Stimulated activated CD8-positive, alpha-beta memory T cell treated with anti-CD3 and anti-CD28 coated beads, Interleukin-12 subunit alpha, Interleukin-12 subunit beta, amount 100 ng/mL, for 24 hours (primary cell): Measurements from ENCODE around the gene TLX2.

Experiments
- DNase-seq: peaks from one replicate; pipeline ENCODE4 v3.0.0-alpha.2; 2020; ENCODE audit errors: extremely low read depth

TLX2 gene

GRCh38 chr2:74511104-74511989 lies 2.9 kb upstream of the TLX2 start:
- no peak for DNase-seq

- DNase-seq: no peak
These were observed 1.3 kb upstream of the TLX2 start for GRCh38 chr2:74512744-74513604.

- no peak for DNase-seq
These were observed 464 bp upstream of the TLX2 start for GRCh38 chr2:74513605-74514367.

- no peak for DNase-seq
These were observed 1.2 kb downstream of the TLX2 start for GRCh38 chr2:74515271-74515980.

- peak; percentile 69 for DNase-seq
These were observed 1.9 kb downstream of the TLX2 start for GRCh38 chr2:74515981-74516633.

GRCh38 chr2:74516650-74517049 lies 2.4 kb downstream of the TLX2 start:
- DNase-seq: no peak

- no peak for DNase-seq
These were observed 8.3 kb downstream of the TLX2 start for GRCh38 chr2:74522516-74522915.

GRCh38 chr2:74524005-74524404 lies 9.8 kb downstream of the TLX2 start:
- no peak for DNase-seq

- DNase-seq: no peak
These were observed 10.9 kb downstream of the TLX2 start for GRCh38 chr2:74524955-74525716.

- no peak for DNase-seq
These were observed 11.7 kb downstream of the TLX2 start, which contains the start of gene DQX1 for GRCh38 chr2:74525717-74526648. DQX1 (minus strand) TSS chr2:74526231; CDS start chr2:74525729, 502 bp downstream.

GRCh38 chr2:74526649-74527230 lies 12.5 kb downstream of the TLX2 start:
- no peak for DNase-seq

- no peak for DNase-seq
These were observed 13.5 kb downstream of the TLX2 start for GRCh38 chr2:74527741-74528140.

- DNase-seq: no peak
These were observed 14.5 kb downstream of the TLX2 start for GRCh38 chr2:74528600-74529356.

GRCh38 chr2:74529357-74530238 lies 15.3 kb downstream of the TLX2 start, which contains the start of the genes AUP1 and HTRA2:
AUP1 (minus strand) TSS chr2:74529706; CDS start chr2:74529629, 77 bp downstream.
HTRA2 (plus strand) TSS chr2:74529933; CDS start chr2:74530007, 74 bp downstream.
- peak; percentile 89 for DNase-seq

- DNase-seq: no peak
These were observed 16.3 kb downstream of the TLX2 start for GRCh38 chr2:74530239-74531187.
